ENCODE measurements around the gene LRRC4C.

Gene LRRC4C

DNA sequence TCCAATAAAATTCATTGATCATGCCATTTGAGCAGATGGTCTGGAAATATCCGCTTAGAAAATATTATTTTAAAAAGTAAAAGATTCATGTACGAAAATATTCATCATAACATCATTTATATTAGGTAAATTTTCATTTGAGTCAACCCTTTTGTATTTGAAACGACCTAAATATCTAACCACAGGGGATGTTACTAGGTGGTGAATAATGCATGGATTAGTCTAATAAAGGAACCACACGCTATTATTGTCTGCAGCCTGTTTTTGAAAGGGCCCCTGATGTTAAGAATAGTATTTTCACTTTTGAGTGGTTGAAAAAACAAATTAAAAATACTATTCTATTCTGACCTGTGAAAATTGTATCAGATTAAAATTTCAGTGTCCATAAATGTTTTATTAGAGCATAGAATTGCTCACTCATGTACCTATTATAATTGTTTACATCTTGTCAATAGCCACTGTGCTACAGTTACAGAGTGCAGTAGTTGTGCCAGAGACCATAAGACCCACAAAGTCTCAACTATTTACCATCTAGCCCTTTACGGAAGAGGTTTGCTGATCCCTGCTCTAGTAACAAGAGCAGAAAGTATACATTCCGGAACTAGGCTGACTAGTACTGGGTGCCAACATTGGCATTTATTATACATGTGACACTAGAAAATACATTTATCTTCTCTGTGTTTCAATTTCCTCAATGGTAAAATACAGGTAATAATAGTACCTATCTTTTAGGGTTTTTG is 176.1 kb downstream of the LRRC4C start:
- no peak for DNase-seq
- no peaks in the 10 kb centered on the region for H3K36me3 Mint-ChIP-seq (ENCODE audit: low read depth)
- H3K27ac Mint-ChIP-seq = no peak overlapping the region
- peaks cover 17% of the 10 kb centered on the region for H3K9me3 Mint-ChIP-seq
- H3K4me3 Mint-ChIP-seq = no peak overlapping the region
- no peaks in the 10 kb centered on the region for H3K27me3 Mint-ChIP-seq
- H3K4me1 Mint-ChIP-seq (ENCODE audit: low read depth) = no peaks in the 10 kb centered on the region

DNA sequence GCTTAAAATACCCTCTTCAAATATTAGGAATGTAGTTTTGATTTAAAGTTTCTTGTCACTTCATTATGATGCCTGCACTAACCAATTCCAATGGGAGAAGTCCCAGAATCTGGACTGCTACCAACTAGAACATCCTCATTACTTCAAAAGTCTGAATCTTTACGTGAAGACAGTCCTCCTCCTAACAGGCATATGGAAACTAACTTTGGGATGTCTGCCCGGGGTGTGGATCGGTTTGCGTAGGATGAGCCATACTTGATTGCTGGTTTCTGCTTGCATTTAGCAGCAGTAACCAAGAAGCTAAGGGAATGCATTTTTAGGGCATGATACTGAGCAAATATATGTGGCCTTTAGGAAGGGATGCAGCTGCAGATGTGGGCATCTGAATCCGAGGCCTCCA is 177.1 kb downstream of the LRRC4C start:
- Mint-ChIP-seq H3K4me1 (ENCODE audit: low read depth) (no peaks in the 10 kb centered on the region), H3K36me3 (ENCODE audit: low read depth) (no peaks in the 10 kb centered on the region), H3K4me3 (no peak overlapping the region), H3K27me3 (no peaks in the 10 kb centered on the region), H3K9me3 (peaks cover 14% of the 10 kb centered on the region), H3K27ac (no peak overlapping the region)
- DNase-seq = no peak

DNA sequence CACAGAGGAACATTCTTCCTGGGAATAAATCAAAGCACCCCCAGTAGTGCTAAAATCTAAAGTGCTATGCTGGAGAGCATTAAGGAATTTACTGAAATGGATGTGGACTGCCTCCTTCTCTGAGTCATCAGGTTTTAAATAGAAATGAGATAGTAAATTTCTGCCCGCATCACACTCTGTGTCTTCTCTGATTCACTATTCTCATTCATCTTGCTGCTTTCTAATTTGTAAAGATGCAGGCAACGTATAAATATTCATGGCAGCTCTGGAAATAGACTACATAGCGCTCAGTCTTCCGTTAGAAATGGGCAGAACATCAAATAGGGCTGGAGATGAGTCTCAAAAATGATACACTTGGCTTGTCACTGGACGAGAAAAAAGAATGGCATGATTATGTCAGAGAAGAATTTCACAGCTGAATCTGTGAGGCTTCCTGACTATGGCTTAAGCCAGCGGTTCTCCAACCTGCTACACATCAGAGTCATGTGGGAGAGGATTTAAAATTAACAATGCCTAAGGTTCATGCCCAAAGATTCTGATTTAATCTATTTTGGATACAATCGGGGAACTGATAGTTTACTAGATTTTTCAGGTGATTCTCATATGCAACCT is 178.2 kb downstream of the LRRC4C start:
- no peaks in the 10 kb centered on the region for H3K4me1 Mint-ChIP-seq (ENCODE audit: low read depth)
- peaks cover 14% of the 10 kb centered on the region for H3K9me3 Mint-ChIP-seq
- H3K27me3 Mint-ChIP-seq = no peaks in the 10 kb centered on the region
- no peak overlapping the region for H3K27ac Mint-ChIP-seq
- no peak overlapping the region for H3K4me3 Mint-ChIP-seq
- DNase-seq = no peak
- no peaks in the 10 kb centered on the region for H3K36me3 Mint-ChIP-seq (ENCODE audit: low read depth)

DNA sequence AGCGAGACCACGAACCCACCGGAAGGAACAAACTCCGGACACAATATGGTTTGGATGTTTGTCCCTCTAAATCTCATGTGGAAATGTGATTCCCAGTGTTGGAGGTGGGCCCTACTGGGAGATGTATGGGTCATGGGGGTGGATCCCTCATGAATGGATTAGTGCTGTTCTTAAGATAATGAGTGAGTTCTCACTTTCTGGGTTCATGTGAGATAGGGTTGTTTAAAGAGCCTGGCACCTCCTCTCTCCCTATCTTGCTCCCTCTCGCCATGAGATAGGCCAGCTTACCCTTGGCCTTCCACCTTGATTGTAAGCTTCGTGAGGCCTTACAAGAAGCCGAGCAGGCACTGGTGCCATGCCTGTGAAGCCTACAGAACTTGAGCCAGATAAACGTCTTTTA is 184.6 kb downstream of the LRRC4C start:
- DNase-seq = no peak
- Mint-ChIP-seq H3K27me3 (no peaks in the 10 kb centered on the region), H3K27ac (no peak overlapping the region), H3K36me3 (ENCODE audit: low read depth) (no peaks in the 10 kb centered on the region), H3K4me1 (ENCODE audit: low read depth) (no peaks in the 10 kb centered on the region), H3K9me3 (peaks cover 28% of the 10 kb centered on the region), H3K4me3 (no peak overlapping the region)

DNA sequence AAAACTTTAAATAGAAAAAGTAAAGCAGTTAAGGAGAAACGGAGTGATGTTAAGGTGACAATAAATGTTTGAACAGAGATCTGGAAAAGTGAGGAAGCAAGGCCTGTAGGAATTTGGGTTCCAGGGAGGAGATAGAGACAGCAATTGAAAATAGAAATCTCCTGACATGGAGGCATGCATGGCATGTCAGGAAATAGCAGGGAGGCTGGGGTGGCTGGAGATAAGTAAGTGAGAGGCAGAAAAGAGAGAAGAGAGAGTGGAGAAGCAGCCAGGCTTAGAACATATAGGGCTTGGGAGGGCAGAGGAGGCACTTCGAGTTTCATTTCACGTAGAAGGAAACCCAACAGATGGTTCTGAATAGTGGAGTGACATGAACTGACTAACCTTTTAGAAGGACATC is 185.5 kb downstream of the LRRC4C start:
- Mint-ChIP-seq H3K36me3 (ENCODE audit: low read depth) (no peaks in the 10 kb centered on the region), H3K4me3 (no peak overlapping the region), H3K27ac (no peak overlapping the region)

DNA sequence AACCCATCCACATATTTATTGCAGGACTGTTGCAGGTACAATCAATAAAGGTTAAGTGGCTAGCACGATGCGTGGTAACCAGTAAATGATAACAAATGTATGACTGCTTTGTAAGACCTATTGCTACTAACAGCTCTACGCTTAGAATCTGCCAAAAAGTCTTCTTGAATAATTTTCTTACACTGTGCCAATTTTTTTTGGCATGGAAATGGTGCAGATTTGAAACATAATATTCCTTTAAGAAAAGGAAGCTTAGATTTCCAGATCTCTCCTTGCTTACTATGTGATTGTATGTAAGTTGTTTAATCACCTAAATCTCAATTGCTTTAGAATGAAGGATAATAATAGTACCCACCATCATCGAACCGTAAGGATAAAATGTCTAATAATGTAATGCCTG is 192.0 kb downstream of the LRRC4C start:
- Mint-ChIP-seq H3K4me3 (no peak overlapping the region), H3K4me1 (ENCODE audit: low read depth) (no peaks in the 10 kb centered on the region), H3K27ac (no peak overlapping the region), H3K27me3 (no peaks in the 10 kb centered on the region), H3K9me3 (peaks cover 19% of the 10 kb centered on the region), H3K36me3 (ENCODE audit: low read depth) (no peaks in the 10 kb centered on the region)
- DNase-seq = no peak

More for the DNA sequence above, 185.5 kb downstream of the LRRC4C start:
- H3K9me3 Mint-ChIP-seq = peaks cover 23% of the 10 kb centered on the region
- H3K4me1 Mint-ChIP-seq (ENCODE audit: low read depth) = no peaks in the 10 kb centered on the region
- no peak for DNase-seq
- no peaks in the 10 kb centered on the region for H3K27me3 Mint-ChIP-seq

DNA sequence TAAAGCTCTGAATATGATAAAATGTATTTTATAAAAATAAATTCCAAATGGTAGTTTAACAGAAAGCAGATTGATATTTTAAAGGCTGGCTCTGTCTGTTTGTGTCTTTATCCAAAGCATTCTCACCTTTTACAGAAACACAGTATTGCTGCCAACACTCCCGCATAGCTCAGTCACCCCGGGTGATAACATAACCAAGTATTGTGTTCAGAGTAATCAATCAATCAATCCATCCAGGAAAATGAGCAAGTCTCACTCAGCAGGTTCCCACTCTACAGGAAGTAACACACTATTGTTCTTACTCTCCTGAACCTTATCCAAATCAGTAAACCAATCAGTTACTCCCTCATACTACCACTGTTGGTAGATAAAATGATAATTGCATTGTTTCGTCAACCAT is 203.4 kb downstream of the LRRC4C start:
- DNase-seq = no peak
- H3K27ac Mint-ChIP-seq = no peak overlapping the region
- no peak overlapping the region for H3K4me3 Mint-ChIP-seq
- no peaks in the 10 kb centered on the region for H3K27me3 Mint-ChIP-seq
- H3K36me3 Mint-ChIP-seq (ENCODE audit: low read depth) = no peaks in the 10 kb centered on the region
- peaks cover 8% of the 10 kb centered on the region for H3K9me3 Mint-ChIP-seq
- H3K4me1 Mint-ChIP-seq (ENCODE audit: low read depth) = no peaks in the 10 kb centered on the region

DNA sequence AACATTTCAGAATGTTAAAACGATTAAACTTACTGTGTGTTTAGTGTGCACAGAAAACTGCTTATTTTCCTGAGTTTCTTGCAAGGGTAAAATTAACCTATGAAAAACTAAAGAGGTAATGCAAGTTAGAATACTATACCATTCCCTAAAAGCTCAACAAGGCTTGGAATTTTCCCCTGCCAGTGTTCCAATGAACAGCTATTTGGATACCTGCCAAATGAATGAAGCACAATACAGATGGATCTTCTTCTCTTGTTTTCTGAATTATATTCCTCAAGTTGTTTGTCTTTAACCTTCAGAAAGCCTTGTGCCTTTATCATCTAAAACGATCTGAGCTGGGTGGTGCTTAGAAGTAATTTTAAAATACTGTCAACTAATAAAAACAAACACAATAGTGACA is 204.5 kb downstream of the LRRC4C start:
- H3K36me3 Mint-ChIP-seq (ENCODE audit: low read depth) = no peaks in the 10 kb centered on the region
- no peak overlapping the region for H3K27ac Mint-ChIP-seq
- no peak overlapping the region for H3K4me3 Mint-ChIP-seq
- H3K9me3 Mint-ChIP-seq = peaks cover 8% of the 10 kb centered on the region
- H3K4me1 Mint-ChIP-seq (ENCODE audit: low read depth) = no peaks in the 10 kb centered on the region
- no peak for DNase-seq
- no peaks in the 10 kb centered on the region for H3K27me3 Mint-ChIP-seq

DNA sequence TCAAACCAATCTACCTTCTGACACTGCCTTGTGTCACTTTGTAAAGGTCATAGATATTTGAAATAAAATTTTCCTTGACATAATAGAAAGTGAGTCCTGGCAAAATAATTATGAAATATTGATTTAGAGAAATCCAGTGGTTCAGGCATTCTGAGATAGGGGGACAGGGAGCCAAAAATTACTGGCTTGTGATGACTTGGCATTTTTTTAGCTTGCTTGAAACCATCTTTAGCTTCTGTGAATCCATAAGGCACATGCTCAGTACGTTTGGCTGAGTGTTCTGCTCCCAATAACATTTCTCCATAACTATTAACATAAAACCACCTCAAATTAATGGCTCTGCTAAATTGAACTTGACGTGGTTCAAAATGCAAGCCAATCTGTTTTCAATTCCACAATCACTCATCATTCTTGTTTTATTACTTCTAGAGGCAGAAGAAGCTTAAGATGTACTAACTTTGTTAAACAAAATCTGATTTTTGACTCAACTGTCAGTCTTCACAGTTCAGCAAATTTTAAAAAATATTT is 209.0 kb downstream of the LRRC4C start:
- no peak overlapping the region for H3K27ac Mint-ChIP-seq
- DNase-seq = no peak
- H3K4me1 Mint-ChIP-seq (ENCODE audit: low read depth) = no peaks in the 10 kb centered on the region
- H3K4me3 Mint-ChIP-seq = no peak overlapping the region
- H3K27me3 Mint-ChIP-seq = no peaks in the 10 kb centered on the region
- no peaks in the 10 kb centered on the region for H3K36me3 Mint-ChIP-seq (ENCODE audit: low read depth)
- H3K9me3 Mint-ChIP-seq = peaks cover 17% of the 10 kb centered on the region

DNA sequence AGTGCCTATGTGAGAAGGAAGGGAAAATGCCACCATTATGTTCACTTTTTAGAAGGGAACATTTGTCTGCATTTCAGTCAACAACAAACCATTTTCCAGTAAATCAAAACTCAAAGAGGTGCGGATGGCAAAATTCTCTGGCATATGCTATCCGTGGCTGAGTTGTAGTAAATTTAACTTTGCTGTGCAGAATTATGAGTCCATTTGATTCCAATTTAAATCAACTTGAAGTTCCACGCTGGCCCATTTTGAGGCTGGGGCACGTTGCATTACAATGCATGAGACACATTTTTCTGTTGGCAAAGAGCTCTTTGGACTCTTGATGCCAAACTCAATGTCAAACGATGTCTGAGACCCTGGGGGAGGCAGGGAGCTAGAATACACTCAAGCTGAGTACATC is 211.8 kb downstream of the LRRC4C start:
- Mint-ChIP-seq H3K36me3 (ENCODE audit: low read depth) (no peaks in the 10 kb centered on the region), H3K9me3 (peaks cover 22% of the 10 kb centered on the region), H3K4me1 (ENCODE audit: low read depth) (no peaks in the 10 kb centered on the region), H3K27me3 (no peaks in the 10 kb centered on the region), H3K4me3 (no peak overlapping the region), H3K27ac (no peak overlapping the region)
- no peak for DNase-seq

DNA sequence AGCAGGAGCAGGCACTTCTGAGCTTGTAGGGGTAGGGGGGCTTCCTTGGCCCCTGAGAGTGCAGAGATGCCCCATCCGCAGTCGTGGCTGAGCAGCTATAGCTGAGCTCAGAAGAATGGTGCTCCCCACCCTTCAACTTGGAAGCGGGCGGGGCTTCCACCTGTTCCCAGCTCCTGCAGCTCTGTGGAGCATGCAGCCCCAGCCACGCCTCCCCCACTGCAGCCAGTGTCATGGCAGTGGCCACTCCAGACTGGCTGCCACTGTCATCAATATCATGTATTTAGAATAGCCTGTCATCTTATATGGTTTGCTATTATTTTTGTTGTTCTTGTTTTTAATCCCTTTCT is 213.1 kb downstream of the LRRC4C start:
- H3K4me3 Mint-ChIP-seq = no peak overlapping the region
- H3K36me3 Mint-ChIP-seq (ENCODE audit: low read depth) = no peaks in the 10 kb centered on the region
- DNase-seq = no peak
- no peaks in the 10 kb centered on the region for H3K4me1 Mint-ChIP-seq (ENCODE audit: low read depth)
- no peak overlapping the region for H3K27ac Mint-ChIP-seq
- H3K27me3 Mint-ChIP-seq = no peaks in the 10 kb centered on the region
- peaks cover 18% of the 10 kb centered on the region for H3K9me3 Mint-ChIP-seq

DNA sequence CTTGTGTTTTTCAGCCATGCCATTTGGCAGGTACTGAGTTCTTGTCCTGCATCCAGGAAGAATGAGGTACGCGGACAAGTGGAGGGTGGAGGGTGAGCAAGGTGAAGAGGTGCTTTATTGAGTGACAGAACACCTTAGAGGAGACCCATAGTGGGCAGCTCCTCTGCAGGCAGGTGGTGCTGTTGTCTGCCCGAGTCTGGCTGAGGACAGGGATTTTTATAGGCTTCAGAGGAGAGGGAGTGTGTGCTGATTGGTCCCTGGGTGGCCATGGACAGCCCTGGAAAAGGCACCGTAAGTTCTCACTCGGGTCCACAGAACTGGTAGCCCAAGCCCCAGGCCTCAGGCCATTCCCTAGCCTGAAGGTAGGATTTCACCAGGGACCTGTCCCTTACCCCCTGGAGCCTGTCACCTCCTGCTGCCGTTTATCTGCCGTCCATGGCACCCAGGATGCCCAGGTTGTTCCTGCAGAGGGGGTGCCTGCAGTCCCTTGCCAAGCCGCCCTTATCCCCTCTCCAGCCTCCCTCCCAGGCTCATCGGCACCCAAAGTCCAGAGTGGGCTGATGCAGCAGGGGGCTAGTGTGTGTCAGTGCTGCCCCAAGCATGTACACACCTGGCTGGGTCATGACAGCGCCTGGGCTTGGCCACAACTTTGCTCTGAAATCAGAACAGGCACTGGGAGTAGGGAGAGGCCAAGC is 213.6 kb downstream of the LRRC4C start:
- peaks cover 20% of the 10 kb centered on the region for H3K9me3 Mint-ChIP-seq
- DNase-seq = no peak

DNA sequence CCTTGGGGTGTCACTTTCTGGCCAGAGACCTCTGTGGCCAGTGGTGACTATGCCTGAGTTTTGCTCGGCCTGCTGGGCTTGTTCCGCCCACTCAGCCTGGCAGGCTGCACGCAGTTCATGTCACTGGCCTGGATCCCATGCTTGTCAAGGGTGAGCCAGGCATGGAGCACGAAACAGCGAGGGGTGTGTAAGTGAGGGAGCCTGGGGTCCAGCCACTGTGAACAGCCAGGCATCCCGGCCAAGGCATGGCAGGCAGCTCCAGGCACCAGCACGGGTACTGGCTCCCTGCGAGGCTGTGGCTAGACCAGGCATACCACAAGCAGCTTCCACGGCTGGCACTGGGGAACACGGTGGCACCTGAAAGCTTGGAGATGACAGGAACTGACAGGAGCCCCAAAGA is 214.3 kb downstream of the LRRC4C start:
- Mint-ChIP-seq H3K27me3 (no peaks in the 10 kb centered on the region), H3K4me3 (no peak overlapping the region), H3K27ac (no peak overlapping the region), H3K36me3 (ENCODE audit: low read depth) (no peaks in the 10 kb centered on the region), H3K9me3 (peaks cover 25% of the 10 kb centered on the region), H3K4me1 (ENCODE audit: low read depth) (no peaks in the 10 kb centered on the region)
- no peak for DNase-seq

More for the DNA sequence above, 213.6 kb downstream of the LRRC4C start:
- no peaks in the 10 kb centered on the region for H3K36me3 Mint-ChIP-seq (ENCODE audit: low read depth)
- no peaks in the 10 kb centered on the region for H3K27me3 Mint-ChIP-seq
- H3K4me3 Mint-ChIP-seq = no peak overlapping the region
- H3K4me1 Mint-ChIP-seq (ENCODE audit: low read depth) = no peaks in the 10 kb centered on the region
- H3K27ac Mint-ChIP-seq = no peak overlapping the region

DNA sequence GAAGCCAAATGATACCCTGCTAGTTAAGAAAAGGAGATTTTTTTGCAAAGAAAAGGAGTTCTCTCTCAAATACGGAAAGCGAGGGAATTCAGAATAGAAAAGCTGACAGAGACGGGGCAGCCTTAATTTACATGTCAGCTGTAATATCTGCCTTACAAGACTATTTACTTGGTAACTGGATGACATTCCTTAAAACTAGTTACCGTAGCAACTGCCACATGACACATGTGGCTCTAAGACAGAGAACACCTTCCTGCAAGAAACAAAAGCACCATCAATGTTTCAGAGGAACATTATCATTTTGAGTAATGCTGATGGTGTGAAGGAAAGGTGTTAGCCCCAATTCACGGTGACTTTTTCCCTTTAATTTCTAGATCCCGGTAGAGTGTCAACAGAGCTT is 222.1 kb downstream of the LRRC4C start:
- no peak overlapping the region for H3K27ac Mint-ChIP-seq
- no peak overlapping the region for H3K4me3 Mint-ChIP-seq
- no peaks in the 10 kb centered on the region for H3K27me3 Mint-ChIP-seq
- no peaks in the 10 kb centered on the region for H3K4me1 Mint-ChIP-seq (ENCODE audit: low read depth)
- peaks cover 39% of the 10 kb centered on the region for H3K9me3 Mint-ChIP-seq
- H3K36me3 Mint-ChIP-seq (ENCODE audit: low read depth) = no peaks in the 10 kb centered on the region
- DNase-seq = no peak

DNA sequence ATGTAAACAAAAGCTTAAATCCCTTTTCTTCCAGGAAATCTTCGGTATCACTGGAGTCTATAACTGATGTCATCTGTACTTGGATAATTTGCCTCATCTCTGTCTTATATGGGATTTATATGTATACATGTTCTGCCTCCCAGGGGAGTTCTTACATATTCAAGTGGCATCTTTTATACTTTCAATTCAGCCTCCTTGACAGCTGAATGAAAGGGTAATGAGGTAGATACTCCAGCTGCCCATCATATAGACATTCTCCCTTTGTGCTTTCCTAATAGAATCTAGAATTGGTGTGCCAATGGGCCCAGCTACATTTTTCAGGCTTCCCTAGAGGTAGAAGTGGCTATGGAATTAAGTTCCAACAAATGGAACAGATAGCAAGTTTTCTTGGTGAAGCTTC is 223.8 kb downstream of the LRRC4C start:
- H3K9me3 Mint-ChIP-seq = peaks cover 35% of the 10 kb centered on the region
- no peaks in the 10 kb centered on the region for H3K27me3 Mint-ChIP-seq
- no peaks in the 10 kb centered on the region for H3K4me1 Mint-ChIP-seq (ENCODE audit: low read depth)
- H3K4me3 Mint-ChIP-seq = no peak overlapping the region
- H3K27ac Mint-ChIP-seq = no peak overlapping the region
- no peak for DNase-seq
- no peaks in the 10 kb centered on the region for H3K36me3 Mint-ChIP-seq (ENCODE audit: low read depth)

Data from activated T-cell treated with anti-CD3 and anti-CD28 coated beads, Interleukin-2, amount 50 U/mL, for 24 hours (primary cell).